ENCODE data around the gene IGFBP5. TPM values are rescaled to one million over a fixed set of nuclear protein-coding genes. Genes with fewer than 3 reads are reported as not detected.

IGFBP5 gene
- total RNA-seq = under 1 TPM in 1 of 2 experiments, not detected in 1; 0.02 TPM

DNA sequence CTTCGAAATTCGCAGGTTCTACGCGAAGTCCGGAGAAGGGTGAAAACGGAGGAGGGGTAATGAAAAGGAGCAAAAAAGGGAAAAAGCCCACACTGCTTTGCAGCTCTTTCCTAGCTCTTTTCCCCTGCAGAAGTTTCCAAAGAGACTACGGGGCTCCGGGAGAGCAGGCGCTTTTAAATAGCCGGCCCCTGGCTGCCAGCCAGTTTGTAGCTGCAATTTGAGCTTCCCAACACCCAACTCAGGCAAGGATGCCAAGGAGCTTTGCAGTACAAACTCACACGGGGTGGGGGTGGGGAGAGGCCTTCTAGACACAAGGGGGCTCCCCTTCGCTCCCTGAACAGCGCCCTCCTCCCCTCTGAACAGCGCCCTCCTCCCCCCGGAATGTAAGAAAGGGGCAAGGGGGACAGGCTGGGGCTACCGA lies at the start of gene IGFBP5:
Gene IGFBP5 (minus strand): TSS at position 149 of the 421 bp plus-strand sequence. CDS start 774 bp downstream, outside the sequence.
- no peak for DNase-seq
- H3K36me3 Mint-ChIP-seq = no peaks in the 10 kb centered on the region
- no peaks in the 10 kb centered on the region for H3K9me3 Mint-ChIP-seq (ENCODE audit: low read depth)
- H3K27ac Mint-ChIP-seq = no peak within 1 kb of the TSS
- peaks cover 70% of the 10 kb centered on the region for H3K27me3 Mint-ChIP-seq
- no peak within 1 kb of the TSS for H3K4me3 Mint-ChIP-seq
- CTCF ChIA-PET = interaction anchor here (0.5 to 1.5 kb wide), 3 partner anchors 8 to 1018 kb away, joined by 4 to 5 read pairs (median 4); no protein-coding TSS in a partner anchor
- no peak for ATAC-seq
- peaks cover 29% of the 10 kb centered on the region for H3K4me1 Mint-ChIP-seq

GRCh38 chr2:216743781-216744180 lies 48.4 kb upstream of the IGFBP5 start:
- ATAC-seq = no peak
- no peaks in the 10 kb centered on the region for H3K9me3 Mint-ChIP-seq (ENCODE audit: low read depth)
- H3K27ac Mint-ChIP-seq = no peak overlapping the region
- no peaks in the 10 kb centered on the region for H3K36me3 Mint-ChIP-seq
- H3K27me3 Mint-ChIP-seq = peaks cover 17% of the 10 kb centered on the region
- DNase-seq = no peak
- H3K4me3 Mint-ChIP-seq = no peak overlapping the region
- CTCF ChIA-PET = no interaction called here
- H3K4me1 Mint-ChIP-seq = no peaks in the 10 kb centered on the region

GRCh38 chr2:216742411-216742810 lies 47.1 kb upstream of the IGFBP5 start:
- Mint-ChIP-seq H3K9me3 (ENCODE audit: low read depth) (no peaks in the 10 kb centered on the region), H3K36me3 (no peaks in the 10 kb centered on the region), H3K27me3 (peaks cover 18% of the 10 kb centered on the region), H3K4me1 (no peaks in the 10 kb centered on the region), H3K4me3 (no peak overlapping the region), H3K27ac (no peak overlapping the region)
- DNase-seq (no peak), ATAC-seq (no peak)
- CTCF ChIA-PET = interaction anchor here (1.1 kb wide), 1 partner anchor 13 kb away, joined by 3 read pairs; no protein-coding TSS in a partner anchor

GRCh38 chr2:216741223-216741593 lies 45.9 kb upstream of the IGFBP5 start:
- no peaks in the 10 kb centered on the region for H3K9me3 Mint-ChIP-seq (ENCODE audit: low read depth)
- H3K36me3 Mint-ChIP-seq = no peaks in the 10 kb centered on the region
- no peak overlapping the region for H3K27ac Mint-ChIP-seq
- DNase-seq (no peak), ATAC-seq (no peak)
- CTCF ChIA-PET = no interaction called here
- H3K27me3 Mint-ChIP-seq = peaks cover 20% of the 10 kb centered on the region
- H3K4me3 Mint-ChIP-seq = no peak overlapping the region
- no peaks in the 10 kb centered on the region for H3K4me1 Mint-ChIP-seq

- Mint-ChIP-seq H3K4me3 (no peak overlapping the region), H3K9me3 (ENCODE audit: low read depth) (no peaks in the 10 kb centered on the region), H3K27me3 (peaks cover 20% of the 10 kb centered on the region), H3K4me1 (no peaks in the 10 kb centered on the region), H3K36me3 (no peaks in the 10 kb centered on the region), H3K27ac (no peak overlapping the region)
- no peak for DNase-seq
- CTCF ChIA-PET = no interaction called here
- ATAC-seq = no peak
Measured at GRCh38 chr2:216740557-216741222, 45.3 kb upstream of the IGFBP5 start.

DNA sequence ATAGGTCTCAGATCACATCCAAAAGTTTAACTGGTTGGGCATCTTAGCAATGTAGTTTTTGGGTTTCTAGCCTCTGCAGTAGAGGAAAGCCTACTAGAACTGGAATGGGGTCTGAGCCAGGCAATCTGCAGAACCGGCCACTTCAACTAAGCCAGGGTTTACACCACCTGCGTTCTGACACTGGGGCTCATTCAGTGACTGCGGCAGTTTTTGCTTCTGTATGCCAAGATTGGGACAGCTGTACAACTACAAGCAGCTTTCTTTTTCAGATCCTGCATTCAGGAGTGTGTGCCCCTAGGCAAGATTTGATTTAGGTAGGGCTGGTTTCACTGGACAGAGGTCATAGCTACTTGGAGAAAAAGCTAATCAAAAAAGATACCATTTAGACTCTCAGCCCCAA lies 43.7 kb upstream of the IGFBP5 start:
- Mint-ChIP-seq H3K4me3 (no peak overlapping the region), H3K27me3 (peaks cover 18% of the 10 kb centered on the region), H3K4me1 (no peaks in the 10 kb centered on the region), H3K27ac (no peak overlapping the region), H3K9me3 (ENCODE audit: low read depth) (no peaks in the 10 kb centered on the region), H3K36me3 (no peaks in the 10 kb centered on the region)
- DNase-seq (no peak), ATAC-seq (no peak)
- CTCF ChIA-PET = no interaction called here

GRCh38 chr2:216737676-216738075 lies 42.3 kb upstream of the IGFBP5 start:
- no peak for ATAC-seq
- H3K36me3 Mint-ChIP-seq = no peaks in the 10 kb centered on the region
- no peak overlapping the region for H3K4me3 Mint-ChIP-seq

GRCh38 chr2:216736326-216736725 lies 41.0 kb upstream of the IGFBP5 start:
- no peaks in the 10 kb centered on the region for H3K4me1 Mint-ChIP-seq
- ATAC-seq = no peak
- H3K4me3 Mint-ChIP-seq = no peak overlapping the region
- H3K27me3 Mint-ChIP-seq = peaks cover 19% of the 10 kb centered on the region
- CTCF ChIA-PET = no interaction called here
- H3K27ac Mint-ChIP-seq = no peak overlapping the region
- no peaks in the 10 kb centered on the region for H3K36me3 Mint-ChIP-seq
- H3K9me3 Mint-ChIP-seq (ENCODE audit: low read depth) = no peaks in the 10 kb centered on the region
- no peak for DNase-seq

More at GRCh38 chr2:216737676-216738075, 42.3 kb upstream of the IGFBP5 start:
- CTCF ChIA-PET = no interaction called here
- peaks cover 18% of the 10 kb centered on the region for H3K27me3 Mint-ChIP-seq
- no peak for DNase-seq
- no peaks in the 10 kb centered on the region for H3K4me1 Mint-ChIP-seq
- H3K27ac Mint-ChIP-seq = no peak overlapping the region
- H3K9me3 Mint-ChIP-seq (ENCODE audit: low read depth) = no peaks in the 10 kb centered on the region

DNA sequence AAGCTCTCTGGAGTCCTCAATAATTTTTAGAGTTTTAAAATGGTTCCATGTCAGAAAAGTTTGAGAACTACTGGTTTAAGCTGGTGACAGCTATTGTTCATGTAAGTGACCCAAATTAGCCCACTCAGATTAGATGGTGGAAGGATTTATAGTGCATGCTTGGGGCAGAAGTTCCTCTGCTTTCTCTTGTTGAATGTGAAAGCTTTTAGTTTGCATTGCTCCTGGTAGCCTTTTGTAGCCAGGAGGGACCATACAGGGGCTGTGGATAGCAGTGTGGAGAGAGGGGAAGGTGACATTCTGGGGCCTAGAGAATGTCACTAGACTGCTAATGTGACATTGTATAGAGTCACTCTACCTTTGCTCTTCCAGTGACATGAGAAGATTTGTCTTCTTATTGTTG lies 40.3 kb upstream of the IGFBP5 start:
- H3K36me3 Mint-ChIP-seq = no peaks in the 10 kb centered on the region
- CTCF ChIA-PET = no interaction called here
- DNase-seq = no peak
- H3K27ac Mint-ChIP-seq = no peak overlapping the region
- H3K27me3 Mint-ChIP-seq = peaks cover 20% of the 10 kb centered on the region
- no peaks in the 10 kb centered on the region for H3K9me3 Mint-ChIP-seq (ENCODE audit: low read depth)
- H3K4me3 Mint-ChIP-seq = no peak overlapping the region
- H3K4me1 Mint-ChIP-seq = no peaks in the 10 kb centered on the region
- no peak for ATAC-seq

DNA sequence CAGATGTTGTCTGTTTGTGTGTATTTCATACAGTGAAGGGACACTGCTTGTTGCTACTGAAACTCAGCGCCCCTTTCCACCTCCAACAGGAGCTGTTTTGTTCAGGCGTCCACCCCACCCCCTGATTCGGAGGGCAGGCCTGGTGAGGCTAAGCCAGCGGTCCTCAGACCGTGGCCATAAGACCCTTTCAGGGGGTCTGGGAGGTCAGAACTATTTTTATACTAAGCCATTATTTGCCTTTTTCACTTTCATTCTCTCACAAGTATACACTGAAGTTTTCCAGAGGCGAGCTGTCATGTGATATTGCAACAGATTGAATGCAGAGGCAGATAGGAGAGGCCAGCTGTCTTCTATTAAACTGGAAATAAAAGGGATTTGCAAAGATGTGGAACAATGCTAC lies 39.7 kb upstream of the IGFBP5 start:
- no peak overlapping the region for H3K27ac Mint-ChIP-seq
- H3K4me3 Mint-ChIP-seq = no peak overlapping the region
- no peaks in the 10 kb centered on the region for H3K9me3 Mint-ChIP-seq (ENCODE audit: low read depth)
- no peaks in the 10 kb centered on the region for H3K4me1 Mint-ChIP-seq
- DNase-seq = no peak
- no peaks in the 10 kb centered on the region for H3K36me3 Mint-ChIP-seq
- ATAC-seq = no peak
- CTCF ChIA-PET = no interaction called here
- H3K27me3 Mint-ChIP-seq = peaks cover 20% of the 10 kb centered on the region

GRCh38 chr2:216733046-216733445 lies 37.7 kb upstream of the IGFBP5 start:
- Mint-ChIP-seq H3K4me1 (no peaks in the 10 kb centered on the region), H3K27ac (no peak overlapping the region), H3K36me3 (no peaks in the 10 kb centered on the region), H3K27me3 (peaks cover 14% of the 10 kb centered on the region), H3K9me3 (ENCODE audit: low read depth) (no peaks in the 10 kb centered on the region), H3K4me3 (no peak overlapping the region)
- DNase-seq = no peak
- CTCF ChIA-PET = no interaction called here
- ATAC-seq = no peak

GRCh38 chr2:216732334-216732733 lies 37.0 kb upstream of the IGFBP5 start:
- Mint-ChIP-seq H3K27ac (no peak overlapping the region), H3K36me3 (no peaks in the 10 kb centered on the region), H3K27me3 (peaks cover 10% of the 10 kb centered on the region), H3K9me3 (ENCODE audit: low read depth) (no peaks in the 10 kb centered on the region), H3K4me1 (no peaks in the 10 kb centered on the region), H3K4me3 (no peak overlapping the region)
- ATAC-seq (no peak), DNase-seq (no peak)
- CTCF ChIA-PET = no interaction called here

- CTCF ChIA-PET = no interaction called here
- Mint-ChIP-seq H3K27ac (no peak overlapping the region), H3K27me3 (peaks cover 4% of the 10 kb centered on the region), H3K9me3 (ENCODE audit: low read depth) (no peaks in the 10 kb centered on the region), H3K36me3 (no peaks in the 10 kb centered on the region), H3K4me1 (no peaks in the 10 kb centered on the region), H3K4me3 (no peak overlapping the region)
- no peak for ATAC-seq
- DNase-seq = no peak
Measured at GRCh38 chr2:216731465-216731864, 36.1 kb upstream of the IGFBP5 start.

DNA sequence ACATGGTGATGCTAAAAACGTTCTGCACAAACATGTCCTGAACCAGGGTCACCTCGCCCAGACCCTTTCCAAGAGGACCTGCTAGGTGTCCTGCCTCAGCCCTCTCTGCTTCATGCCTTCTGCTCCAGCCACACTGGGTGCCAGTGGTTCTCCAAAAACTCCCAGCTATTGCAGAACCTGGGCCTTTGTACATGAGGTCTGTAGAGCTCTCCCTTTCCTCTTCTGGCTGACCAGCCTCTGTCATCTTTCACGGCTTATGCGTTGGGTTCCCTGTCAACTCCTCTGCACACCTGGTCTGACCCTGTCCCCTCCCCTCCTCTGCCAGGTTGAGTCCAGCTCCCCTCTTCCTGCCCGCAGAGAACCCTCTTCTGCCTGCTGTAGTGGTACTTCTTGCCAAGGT lies 35.5 kb upstream of the IGFBP5 start:
- H3K36me3 Mint-ChIP-seq = no peaks in the 10 kb centered on the region
- H3K27ac Mint-ChIP-seq = no peak overlapping the region
- CTCF ChIA-PET = no interaction called here

More for the DNA sequence above, 35.5 kb upstream of the IGFBP5 start:
- H3K9me3 Mint-ChIP-seq (ENCODE audit: low read depth) = no peaks in the 10 kb centered on the region
- H3K4me1 Mint-ChIP-seq = no peaks in the 10 kb centered on the region
- no peak for DNase-seq
- no peak for ATAC-seq
- no peak overlapping the region for H3K4me3 Mint-ChIP-seq
- peaks cover 4% of the 10 kb centered on the region for H3K27me3 Mint-ChIP-seq
